OCI-LY1 (cell line): ENCODE data around the gene DBF4.
"Not testable (repeated sequence)": the region's sequence is repeated elsewhere in the genome, so short reads cannot be mapped to it uniquely, and the experiment has no call there.

Experiments
- CTCF ChIP-seq: fragments of 200-600 bp; sonication (generic), shearing (Covaris generic); IDR thresholded peaks from 2 replicates; pipeline ENCODE4 v1.5.1; 2017; ENCODE audit warnings: mild to moderate bottlenecking, antibody characterized with exemption, low read length, moderate library complexity, mixed read lengths
- EZH2 ChIP-seq: fragments of 200-600 bp; sonication (generic), shearing (Covaris generic); IDR thresholded peaks from 2 replicates; pipeline ENCODE4 v1.8.0; 2017; ENCODE audit warnings: borderline replicate concordance, mixed run types, mild to moderate bottlenecking, antibody characterized with exemption, low read length, moderate library complexity, mixed read lengths

GRCh38 chr7:87873328-87873727 lies 3.0 kb upstream of the DBF4 start:
- not testable (repeated sequence) for TF ChIP-seq CTCF, EZH2
